Measurements from ENCODE around the gene NUP214.

GRCh38 chr9:131260751-131261452 is 135.5 kb downstream of the NUP214 start:
- TF ChIP-seq POLR2A (IDR thresholded peaks at IDR 0.05; ENCODE audit: low read length) (no peak), GATA1 (IDR thresholded peaks at IDR 0.05; ENCODE audit: low read depth, low read length) (no peak)
